Ishikawa (cell line): ENCODE data around the gene SERPINE2.

ENCODE experiments used
- CEBPB ChIP-seq: IDR thresholded peaks from 2 replicates; pipeline ENCODE4 v1.6.1; 2012
- CREB1 ChIP-seq: IDR thresholded peaks from 2 replicates; pipeline ENCODE4 v1.6.1; 2012; ENCODE audit warnings: low read depth
- EGR1 ChIP-seq: IDR thresholded peaks from 2 replicates; pipeline ENCODE4 v1.6.1; 2012
- EP300 ChIP-seq: IDR thresholded peaks from 2 replicates; pipeline ENCODE4 v1.6.1; 2012; ENCODE audit warnings: borderline replicate concordance
- FOXM1 ChIP-seq: IDR thresholded peaks from 2 replicates; pipeline ENCODE4 v1.6.1; 2012; ENCODE audit warnings: low read depth, borderline replicate concordance
- MAX ChIP-seq: IDR thresholded peaks from 2 replicates; pipeline ENCODE4 v1.6.1; 2012
- NFIC ChIP-seq: IDR thresholded peaks from 2 replicates; pipeline ENCODE4 v1.6.1; 2012
- RAD21 ChIP-seq: IDR thresholded peaks from 2 replicates; pipeline ENCODE4 v1.6.1; 2012; ENCODE audit warnings: low read depth
- REST ChIP-seq: IDR thresholded peaks from 2 replicates; pipeline ENCODE4 v1.6.1; 2012; ENCODE audit warnings: low read depth, mild to moderate bottlenecking
- TAF1 ChIP-seq: IDR thresholded peaks from 2 replicates; pipeline ENCODE4 v1.6.1; 2012; ENCODE audit warnings: low read depth, mild to moderate bottlenecking
- TCF12 ChIP-seq: IDR thresholded peaks from 2 replicates; pipeline ENCODE4 v1.6.1; 2012; ENCODE audit warnings: low read depth
- TEAD4 ChIP-seq: IDR thresholded peaks from 2 replicates; pipeline ENCODE4 v1.6.1; 2012
- USF1 ChIP-seq: IDR thresholded peaks from 2 replicates; pipeline ENCODE4 v1.6.1; 2012
- YY1 ChIP-seq: IDR thresholded peaks from 2 replicates; pipeline ENCODE4 v1.6.1; 2012; ENCODE audit warnings: low read depth
- ZBTB7A ChIP-seq: IDR thresholded peaks from 2 replicates; pipeline ENCODE4 v1.6.1; 2012; ENCODE audit warnings: low read depth

The SERPINE2 gene

GRCh38 chr2:224004105-224004695, 34.9 kb downstream of the SERPINE2 start:
- TF ChIP-seq EGR1: no peak
- no peak for TF ChIP-seq TEAD4
- TF ChIP-seq ZBTB7A: no peak
- no peak for TF ChIP-seq REST
- TF ChIP-seq YY1: no peak
- TF ChIP-seq CREB1: no peak
- no peak for TF ChIP-seq CEBPB
- no peak for TF ChIP-seq TAF1
- TF ChIP-seq FOXM1: no peak
- no peak for TF ChIP-seq MAX
- no peak for TF ChIP-seq NFIC
- TF ChIP-seq RAD21: no peak
- no peak for TF ChIP-seq USF1

GRCh38 chr2:223999862-224000261, 39.2 kb downstream of the SERPINE2 start:
- TF ChIP-seq TAF1: no peak
- no peak for TF ChIP-seq YY1
- TF ChIP-seq EP300: no peak
- TF ChIP-seq CREB1: no peak
- no peak for TF ChIP-seq NFIC
- no peak for TF ChIP-seq TCF12
- no peak for TF ChIP-seq TEAD4
- no peak for TF ChIP-seq FOXM1
- TF ChIP-seq EGR1: no peak
- no peak for TF ChIP-seq RAD21
- TF ChIP-seq ZBTB7A: no peak
- TF ChIP-seq CEBPB: no peak
- TF ChIP-seq USF1: no peak
- no peak for TF ChIP-seq MAX
- no peak for TF ChIP-seq REST

- TF ChIP-seq CREB1: no peak
- TF ChIP-seq EP300: no peak
- no peak for TF ChIP-seq MAX
- no peak for TF ChIP-seq RAD21
- TF ChIP-seq TAF1: no peak
- no peak for TF ChIP-seq ZBTB7A
- TF ChIP-seq USF1: no peak
- no peak for TF ChIP-seq REST
- no peak for TF ChIP-seq TCF12
- TF ChIP-seq CEBPB: no peak
- TF ChIP-seq NFIC: no peak
- no peak for TF ChIP-seq FOXM1
- TF ChIP-seq YY1: no peak
- TF ChIP-seq TEAD4: no peak
- TF ChIP-seq EGR1: no peak
These were observed 40.1 kb downstream of the SERPINE2 start for GRCh38 chr2:223998948-223999347.

GRCh38 chr2:223997938-223998337, 41.1 kb downstream of the SERPINE2 start:
- TF ChIP-seq EGR1 (no peak), REST (no peak), ZBTB7A (no peak), TCF12 (no peak), MAX (no peak), CREB1 (no peak), USF1 (no peak), NFIC (no peak), CEBPB (no peak), FOXM1 (no peak), TEAD4 (no peak), YY1 (no peak), TAF1 (no peak), RAD21 (no peak), EP300 (no peak)
